NB4 (cell line): Measurements from ENCODE around the gene ACTRT2.

Experiments used
- CTCF ChIP-seq: IDR thresholded peaks from one replicate; pipeline ENCODE4 v1.5.1; 2012; ENCODE audit warnings: low read depth, low read length
- MAX ChIP-seq: IDR thresholded peaks from 2 replicates; pipeline ENCODE4 v1.6.1; 2011; ENCODE audit warnings: low read depth, low read length
- MYC ChIP-seq: IDR thresholded peaks from 2 replicates; pipeline ENCODE4 v1.6.1; 2011; ENCODE audit warnings: low read depth, low read length
- POLR2A ChIP-seq: IDR thresholded peaks from 2 replicates; pipeline ENCODE4 v1.6.1; 2011; ENCODE audit warnings: mild to moderate bottlenecking; ENCODE audit not compliant: insufficient read length; ENCODE audit errors: extremely low read depth

GRCh38 chr1:2980073-2980791 is 41.0 kb upstream of the ACTRT2 start:
- TF ChIP-seq CTCF: no peak
- no peak for TF ChIP-seq MYC
- no peak for TF ChIP-seq POLR2A
- TF ChIP-seq MAX: no peak
